NCI-H2227 (cell line): ENCODE data around the gene PGLYRP4.
A peak's percentile ranks its signal among the peaks of the same experiment; 100 is the strongest.
"Not testable (repeated sequence)": the region's sequence is repeated elsewhere in the genome, so short reads cannot be mapped to it uniquely, and the experiment has no call there.

Source experiments
- DNase-seq: peaks from one replicate; lab custom pipeline; 2025; ENCODE audit not compliant: unreplicated experiment; lab: John Stamatoyannopoulos, UW

Gene PGLYRP4

DNA sequence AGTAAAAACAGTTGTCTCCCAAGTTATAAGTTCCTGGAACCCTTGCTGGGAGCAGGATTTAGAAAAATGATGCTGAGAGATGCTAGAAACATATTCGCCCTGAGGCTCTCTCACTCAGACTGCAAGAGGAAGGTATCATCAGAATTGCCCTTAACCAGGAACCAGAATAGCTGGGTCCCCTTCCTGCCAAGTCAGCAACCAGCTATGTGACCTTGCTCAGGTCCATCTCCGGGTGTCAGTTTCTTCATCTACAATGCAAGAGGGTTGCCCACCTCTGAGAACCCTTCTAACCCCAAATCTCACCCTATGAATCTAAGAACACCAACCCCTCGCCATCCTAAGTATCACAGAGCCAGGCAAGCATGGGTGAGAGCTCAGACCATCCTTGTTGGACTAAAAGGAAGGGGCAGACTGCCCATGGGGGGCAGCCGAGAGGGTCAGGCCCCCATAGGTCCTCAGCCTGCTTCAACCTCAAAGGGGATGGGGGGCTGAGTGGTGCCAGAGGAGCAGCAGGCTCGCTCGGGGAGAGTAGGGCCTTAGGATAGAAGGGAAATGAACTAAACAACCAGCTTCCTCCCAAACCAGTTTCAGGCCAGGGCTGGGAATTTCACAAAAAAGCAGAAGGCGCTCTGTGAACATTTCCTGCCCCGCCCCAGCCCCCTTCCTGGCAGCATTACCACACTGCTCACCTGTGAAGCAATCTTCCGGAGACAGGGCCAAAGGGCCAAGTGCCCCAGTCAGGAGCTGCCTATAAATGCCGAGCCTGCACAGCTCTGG lies 8.6 kb upstream of the PGLYRP4 start:
- DNase-seq: no peak

DNA sequence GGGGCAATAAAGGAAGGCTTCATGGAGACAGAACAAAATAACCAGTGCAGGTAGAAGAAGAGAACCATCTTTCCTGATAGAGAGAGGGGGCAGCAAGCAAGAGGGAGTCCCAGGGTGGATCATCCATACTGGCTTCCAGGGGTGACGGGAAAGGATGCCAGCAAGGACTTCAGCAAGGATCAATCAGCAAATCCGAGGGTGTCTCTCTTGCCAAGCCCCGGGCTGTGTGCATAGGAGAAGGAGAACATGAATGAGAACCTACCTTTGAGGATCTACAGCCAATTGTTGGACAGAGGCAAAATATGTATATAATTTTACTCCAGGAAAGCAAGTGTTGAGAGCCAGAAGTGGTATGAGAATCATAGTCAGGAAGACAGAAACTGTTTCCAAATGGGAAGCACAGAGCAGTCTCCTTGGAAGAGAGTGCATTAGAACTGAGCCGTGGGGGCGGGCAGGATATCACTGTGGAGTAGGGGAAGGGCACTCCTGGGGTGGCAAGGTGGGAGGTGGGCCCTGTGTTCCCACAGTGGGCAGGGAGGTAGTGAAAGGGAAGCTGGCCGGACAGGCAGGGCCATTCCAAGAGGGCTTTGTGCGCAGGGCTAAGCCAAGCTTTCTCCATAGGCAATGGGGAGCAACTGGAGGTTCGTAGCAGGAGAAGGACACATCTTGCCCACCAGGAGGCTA lies 7.9 kb upstream of the PGLYRP4 start:
- no peak for DNase-seq

DNA sequence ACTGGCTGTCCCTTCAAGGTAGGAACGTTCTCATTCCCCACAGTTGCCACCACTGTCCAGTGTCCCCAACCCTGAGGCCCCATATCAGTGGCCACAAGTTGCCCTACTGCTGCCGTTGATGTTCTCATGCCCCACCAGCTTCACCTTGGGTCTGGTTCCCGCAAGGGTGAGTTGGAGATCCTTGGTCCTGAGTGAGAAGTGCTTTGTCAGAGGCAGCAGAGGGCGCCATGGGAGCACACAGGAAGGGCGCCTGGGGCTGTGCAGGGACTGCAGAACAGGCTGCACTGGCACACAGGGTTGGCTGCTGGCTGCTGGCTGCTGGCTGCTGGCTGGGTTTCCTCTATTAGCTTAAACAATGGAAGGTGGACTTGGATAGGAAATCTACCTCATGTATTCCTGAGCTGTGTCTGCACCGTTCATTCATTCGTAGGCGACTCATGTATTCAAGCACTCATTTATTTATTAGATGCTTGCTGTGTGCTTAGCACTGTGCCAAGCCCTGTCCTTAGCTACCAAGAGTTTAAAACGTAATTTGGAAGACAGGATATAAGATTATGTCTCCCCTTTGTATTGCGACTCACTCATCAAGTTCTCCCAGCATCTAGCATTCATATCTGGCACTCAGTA lies 6.9 kb upstream of the PGLYRP4 start:
- peak; percentile 27 for DNase-seq

DNA sequence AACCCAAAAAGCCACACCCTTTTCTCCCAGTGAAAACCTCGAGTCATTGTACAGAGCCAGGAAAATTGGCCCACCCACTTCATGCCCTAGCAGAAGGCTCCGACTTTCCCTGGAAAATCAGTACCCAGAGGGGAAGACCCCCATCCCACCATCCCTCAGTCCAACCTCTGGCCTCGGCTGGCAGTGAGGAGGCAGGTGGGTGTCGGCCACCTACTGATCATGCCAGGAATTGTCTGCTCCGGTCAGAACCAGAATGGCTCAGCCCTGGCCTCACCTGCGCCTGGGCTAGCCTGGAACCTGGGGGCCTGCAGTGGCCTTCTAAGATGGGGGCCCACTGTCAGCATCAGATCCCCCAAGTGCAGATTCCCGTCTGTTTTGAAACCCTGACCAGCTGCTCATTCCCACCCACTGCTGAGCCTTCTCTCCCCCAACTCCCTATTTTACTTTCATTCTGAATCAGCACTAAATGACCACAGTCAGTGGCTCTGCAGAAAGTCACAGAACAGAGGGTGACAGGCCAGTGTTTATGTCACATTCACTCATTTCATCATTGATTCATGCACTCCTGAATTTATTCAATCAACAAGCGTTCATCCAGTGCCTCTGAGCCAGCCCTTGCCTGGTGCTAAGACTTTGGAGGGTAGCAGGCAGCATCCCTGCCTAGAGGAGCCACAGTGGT lies 6.0 kb upstream of the PGLYRP4 start:
- DNase-seq: no peak

DNA sequence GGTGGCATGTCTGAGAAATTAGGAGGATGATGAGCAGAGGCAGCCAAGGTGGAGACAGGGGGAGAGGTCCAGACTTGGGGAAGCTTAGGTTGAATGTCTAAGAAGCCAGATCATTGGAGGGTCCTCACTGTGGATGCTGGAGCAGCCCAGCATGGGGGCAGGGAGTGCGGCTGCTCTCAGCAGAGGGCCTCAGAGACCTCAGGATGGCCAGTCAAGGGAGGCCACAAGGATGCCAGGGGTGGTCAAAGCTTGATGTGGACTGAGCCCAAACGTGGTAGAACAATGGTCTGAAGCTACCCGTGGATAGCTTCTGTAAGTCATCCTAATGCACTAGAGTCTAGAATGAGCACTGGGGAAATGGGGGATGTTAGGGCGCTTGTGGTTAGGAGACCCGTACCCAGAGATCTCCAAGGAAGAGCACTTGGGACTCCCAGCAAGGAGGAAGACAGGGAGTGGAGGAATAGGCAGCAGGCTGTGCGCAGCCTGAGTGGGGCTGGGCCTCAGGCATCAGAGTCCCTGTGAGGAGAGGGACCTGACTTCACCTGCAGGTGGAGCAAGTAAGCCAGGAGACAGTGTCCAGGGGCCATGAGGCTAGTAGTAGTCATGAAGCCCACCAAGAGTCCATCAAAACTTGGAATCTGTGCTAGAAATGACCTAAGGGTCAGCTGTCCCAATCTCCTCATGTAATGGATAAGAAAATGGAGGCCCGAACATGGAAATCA lies 4.7 kb upstream of the PGLYRP4 start:
- peak; percentile 29 for DNase-seq

DNA sequence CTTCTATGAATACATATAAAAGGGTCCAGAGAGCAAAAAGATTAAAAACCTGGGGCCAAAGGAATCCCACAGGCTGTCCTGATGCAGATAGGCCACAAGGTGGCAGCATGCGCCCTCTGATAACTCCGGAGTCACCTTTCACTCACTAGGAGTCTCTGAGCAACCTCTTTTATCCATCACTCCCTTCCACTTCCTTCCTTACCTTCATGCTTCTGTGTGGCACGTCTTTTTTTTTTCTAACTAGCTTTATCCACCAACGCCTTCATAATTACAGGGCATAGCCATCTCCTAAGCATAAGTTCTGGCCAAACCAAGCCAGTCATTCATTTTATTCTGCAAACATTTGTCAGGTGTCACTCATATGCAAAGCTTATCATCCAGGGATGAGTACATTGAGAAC lies 3.9 kb upstream of the PGLYRP4 start:
- peak; percentile 79 for DNase-seq

DNA sequence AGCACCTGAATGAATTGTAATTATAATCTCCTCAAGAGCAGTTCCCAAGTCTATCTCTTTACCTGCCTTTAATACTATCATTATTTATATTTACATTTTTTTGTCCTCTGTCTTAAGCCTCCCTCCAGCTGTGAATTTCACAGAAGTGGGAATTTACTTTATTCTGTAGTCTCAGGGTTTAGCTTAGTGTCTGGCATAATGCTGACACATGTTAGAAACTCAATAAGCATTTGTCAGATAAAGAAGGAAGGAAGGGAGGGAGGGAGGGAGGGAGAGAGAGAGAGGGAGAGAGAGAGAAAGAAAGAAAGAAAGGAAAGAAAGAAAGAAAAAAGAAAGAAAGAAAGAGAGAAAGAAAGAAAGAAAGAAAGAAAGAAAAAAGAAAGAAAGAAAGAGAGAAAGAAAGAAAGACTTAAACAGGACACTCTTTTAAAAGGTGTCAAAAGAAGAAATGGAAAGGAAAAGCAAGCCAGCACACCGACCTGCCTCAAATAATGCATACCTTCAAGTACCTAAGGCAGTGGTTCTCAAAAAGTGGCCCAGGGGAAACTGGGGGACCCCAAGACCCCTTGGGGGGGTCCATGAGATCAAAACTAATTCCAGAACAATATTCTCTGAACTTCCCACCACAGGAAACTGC lies 1.8 kb upstream of the PGLYRP4 start:
- no peak for DNase-seq

DNA sequence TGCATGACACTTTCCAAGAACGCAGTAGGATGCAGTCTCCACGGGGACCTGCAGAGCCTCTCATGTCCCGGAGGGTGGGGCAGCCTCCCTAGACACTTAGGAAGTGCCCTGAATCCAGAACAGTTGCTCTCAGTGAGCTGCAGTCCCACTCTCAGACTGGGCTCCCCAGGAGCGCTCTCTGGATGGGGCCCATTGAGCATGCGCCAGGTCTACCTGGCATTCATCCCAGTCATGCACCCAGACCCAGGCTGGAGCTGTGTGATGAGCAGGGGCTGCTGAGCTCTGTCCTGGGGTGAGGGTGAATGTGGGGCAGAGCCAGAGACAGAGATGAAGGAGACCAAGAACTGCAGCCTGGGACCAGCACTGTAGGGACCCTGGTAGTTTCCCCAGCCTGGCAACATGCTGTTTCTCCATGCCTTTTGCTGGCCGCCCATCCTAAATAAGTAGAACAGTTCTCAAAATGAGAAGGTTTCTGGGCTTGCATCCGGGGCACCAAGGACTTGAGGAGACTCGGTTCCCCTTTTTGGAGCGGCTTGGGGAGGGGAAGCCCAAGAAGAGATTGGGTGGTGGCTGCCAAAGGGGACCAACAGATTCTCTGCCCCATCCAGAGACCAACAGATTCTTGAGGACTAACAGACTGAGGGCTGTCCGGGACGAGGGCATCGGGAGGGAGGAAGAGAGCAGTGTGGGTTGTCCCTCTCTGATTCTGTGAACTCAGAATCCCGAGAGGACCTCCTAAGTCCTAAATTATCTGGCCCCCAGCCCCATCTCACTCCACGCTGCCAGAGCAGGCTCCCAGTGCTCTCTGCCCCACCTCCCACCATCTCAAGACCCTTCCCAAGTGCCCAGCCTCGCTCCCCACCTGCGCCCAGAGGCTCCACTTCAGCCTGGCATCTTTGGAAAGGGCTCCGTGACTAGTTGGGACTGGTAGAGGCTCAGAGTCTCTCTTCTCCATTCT lies 1.0 kb upstream of the PGLYRP4 start:
- DNase-seq: no peak

DNA sequence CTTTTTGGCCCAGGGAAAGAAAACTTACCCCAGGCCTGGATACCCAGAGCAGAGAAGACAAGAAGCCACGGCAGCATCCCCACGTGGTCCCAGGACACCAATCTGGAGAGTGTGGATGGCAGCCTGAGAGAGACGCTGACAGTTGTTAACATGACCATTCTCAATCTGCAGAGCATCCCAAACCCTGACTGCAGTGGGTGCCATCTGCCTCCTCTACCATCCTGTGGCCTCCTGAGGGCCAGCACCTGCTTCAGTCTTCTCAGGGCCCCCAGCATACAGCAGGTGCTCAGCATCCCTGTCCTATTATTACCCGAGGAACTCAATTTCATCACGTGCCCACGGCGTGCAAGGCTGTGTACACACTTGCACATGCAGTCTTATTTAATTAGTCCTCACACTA lies 785 bp downstream of the PGLYRP4 start:
- DNase-seq: no peak

DNA sequence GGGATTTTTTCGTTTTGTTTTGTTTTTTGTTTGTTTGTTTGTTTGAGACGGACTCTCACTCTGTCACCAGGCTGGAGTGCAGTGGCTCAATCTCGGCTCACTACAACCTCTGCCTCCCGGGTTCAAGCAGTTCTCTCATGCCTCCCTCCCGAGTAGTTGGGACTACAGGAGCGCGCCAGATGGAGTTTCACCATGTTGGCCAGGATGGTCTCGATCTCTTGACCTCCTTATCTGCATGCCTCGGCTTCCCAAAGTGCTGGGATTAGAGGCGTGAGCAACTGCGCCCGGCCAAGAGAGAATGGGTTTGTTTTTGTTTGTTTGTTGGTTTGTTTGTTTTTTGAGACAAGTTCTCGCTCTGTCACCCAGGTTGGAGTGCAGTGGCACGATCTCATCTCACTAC lies 1.6 kb downstream of the PGLYRP4 start:
- DNase-seq: not testable (repeated sequence)

DNA sequence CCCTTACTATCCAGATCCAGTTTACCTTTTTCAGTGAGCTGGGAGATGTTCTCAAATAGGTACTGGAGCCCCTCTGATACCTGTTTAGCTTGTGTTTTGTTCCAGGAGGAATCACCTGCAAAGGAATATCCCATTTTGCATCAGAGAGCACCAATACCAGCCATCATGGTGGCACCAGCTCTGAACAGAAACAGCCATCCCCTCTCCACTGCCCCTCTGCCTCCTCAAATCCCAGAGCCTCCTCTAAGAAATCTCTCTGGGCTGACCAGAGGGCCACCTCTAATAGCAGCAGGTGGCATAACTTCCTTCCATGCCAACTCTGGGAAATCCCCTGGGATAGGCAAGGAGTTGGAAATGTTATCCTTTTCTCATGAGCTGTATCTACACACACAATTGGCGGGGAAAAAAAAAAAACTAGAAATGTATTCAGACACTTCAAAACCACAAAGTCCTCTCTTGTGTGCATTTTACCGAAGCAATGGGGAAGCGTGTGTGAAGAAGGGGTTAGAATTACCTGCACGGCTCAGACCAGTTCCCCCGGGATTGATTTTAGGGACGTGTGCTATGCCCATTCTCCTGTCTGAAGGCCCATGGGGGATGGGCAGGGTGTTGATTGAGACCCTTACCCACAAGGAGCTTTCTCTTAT lies 2.4 kb downstream of the PGLYRP4 start:
- no peak for DNase-seq

DNA sequence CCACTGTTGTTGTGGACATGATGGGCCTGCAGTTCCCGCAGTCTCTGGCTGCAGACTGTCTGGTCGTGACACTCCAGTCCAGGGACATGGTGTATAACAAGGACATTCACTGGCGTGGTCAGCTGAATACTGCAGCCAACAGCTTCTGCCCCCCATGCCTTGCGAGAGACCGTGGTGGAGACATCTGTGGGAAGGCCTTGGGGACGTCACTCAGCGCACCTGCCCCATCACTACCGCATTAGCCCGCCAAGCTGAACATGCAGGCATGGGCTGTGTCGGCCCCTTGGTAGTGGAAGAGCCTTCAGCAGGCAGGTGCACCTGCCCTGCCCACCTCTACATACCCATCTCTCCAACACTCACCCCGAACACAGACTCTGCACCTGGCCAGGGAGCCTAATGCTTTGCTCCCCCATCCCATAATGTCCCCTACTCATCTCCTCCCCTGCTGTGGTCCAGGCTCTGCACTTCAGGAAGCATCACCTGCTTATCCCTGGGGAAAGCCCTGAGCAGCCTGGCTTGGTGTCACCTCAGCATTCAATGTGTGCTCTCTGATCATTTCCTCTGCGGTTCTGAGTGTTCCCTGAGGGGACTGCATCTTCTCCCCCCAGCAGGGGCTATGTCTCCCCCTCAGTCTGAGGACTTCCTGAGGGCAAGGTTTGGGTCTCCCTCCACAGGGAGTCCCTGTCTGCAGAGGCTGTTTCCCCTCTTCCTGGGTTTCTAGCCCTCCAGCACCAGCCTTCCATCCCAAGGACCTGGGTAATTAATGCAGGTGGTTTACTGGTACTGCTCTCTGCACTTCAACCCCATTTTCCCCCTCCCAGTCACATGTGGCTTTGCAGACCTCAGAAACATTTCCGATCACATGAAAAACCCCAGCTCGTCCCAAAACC lies 3.2 kb downstream of the PGLYRP4 start:
- no peak for DNase-seq

DNA sequence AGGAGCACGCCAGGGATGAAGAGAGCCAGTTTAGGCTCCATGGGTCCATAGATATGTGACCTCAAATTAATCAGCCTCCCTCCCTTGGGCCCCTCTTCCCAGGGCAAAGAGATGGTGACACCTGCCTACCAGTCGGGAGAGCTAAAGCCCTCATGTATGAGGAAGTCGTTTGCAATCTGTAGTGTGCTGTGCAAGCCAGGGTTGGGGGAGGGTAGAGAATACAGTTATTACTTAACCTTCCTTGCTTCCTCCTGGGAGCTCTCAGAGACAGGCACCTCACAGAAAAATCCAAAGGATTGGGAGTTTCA lies 4.0 kb downstream of the PGLYRP4 start:
- DNase-seq: no peak

DNA sequence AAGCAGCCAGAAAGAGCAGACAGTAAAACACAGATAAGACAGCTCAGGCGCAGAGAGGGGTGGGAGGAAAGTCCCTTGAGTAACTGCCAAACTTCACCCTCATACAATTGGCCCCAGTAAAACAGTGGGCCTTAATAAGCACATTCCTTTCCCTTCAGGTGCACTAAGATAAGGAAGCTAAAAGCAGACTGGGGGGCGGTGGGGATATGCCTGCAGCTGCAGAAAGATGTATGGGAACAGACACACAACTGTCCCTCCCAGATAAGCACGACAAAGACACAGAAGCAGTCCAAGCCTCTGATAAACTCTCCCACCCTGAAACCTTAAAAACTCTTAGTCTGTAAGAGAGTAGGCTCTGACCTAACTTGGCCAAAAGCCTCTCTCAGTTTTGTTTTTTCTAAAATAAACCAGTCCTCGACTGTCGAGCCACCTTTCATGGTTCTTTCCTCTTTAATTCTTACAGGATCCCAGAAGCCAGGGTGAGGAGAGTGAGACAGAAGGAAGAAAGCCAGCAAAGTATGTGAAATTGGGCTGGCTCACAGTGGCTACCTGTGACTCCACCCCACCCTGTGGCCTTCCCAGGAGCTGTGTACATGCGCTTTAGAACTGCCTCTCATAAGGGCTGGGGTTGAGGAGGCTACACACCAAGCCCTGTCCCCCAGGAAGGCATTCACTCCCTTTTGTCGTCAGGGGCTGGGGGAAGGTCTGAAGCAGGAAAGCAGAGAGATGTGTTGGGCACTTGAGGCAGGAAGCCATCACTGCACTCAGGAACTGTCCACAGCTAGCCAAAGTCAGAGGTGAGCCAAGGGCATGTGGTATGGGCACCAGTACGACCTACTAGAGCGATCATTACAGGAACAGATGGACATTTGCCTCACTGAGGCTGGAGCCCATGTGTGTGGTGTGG lies 4.6 kb downstream of the PGLYRP4 start:
- DNase-seq: no peak

DNA sequence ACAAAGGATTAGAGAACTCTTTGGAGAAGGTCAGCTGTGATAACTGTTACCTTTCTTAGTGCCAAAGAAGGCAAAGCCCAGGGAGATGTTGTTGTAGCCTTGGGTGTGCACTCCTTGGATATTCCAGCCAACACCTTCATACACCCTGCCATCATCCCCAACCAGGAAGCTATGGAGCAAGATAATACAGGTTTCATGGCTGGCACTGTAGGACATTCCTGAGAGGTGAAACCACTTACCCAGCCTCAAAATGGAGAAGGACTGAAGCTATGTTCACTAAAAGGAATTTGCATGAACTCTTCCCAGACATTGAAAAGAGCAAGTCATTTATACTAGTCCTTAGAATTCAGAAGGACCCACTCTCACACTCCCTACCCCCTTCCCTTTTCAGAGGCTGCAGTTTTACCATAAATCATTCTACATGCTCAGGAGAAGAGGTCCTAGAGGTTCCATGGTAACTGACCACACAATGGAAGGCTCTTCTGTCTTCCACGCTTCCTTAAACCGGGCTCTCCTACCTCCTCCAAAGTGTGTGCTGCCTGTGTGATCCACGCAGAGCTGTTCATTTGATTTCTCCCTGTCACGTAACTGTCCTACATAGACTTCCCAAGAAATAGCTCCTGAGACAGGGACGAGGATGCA lies 5.5 kb downstream of the PGLYRP4 start:
- DNase-seq: no peak

DNA sequence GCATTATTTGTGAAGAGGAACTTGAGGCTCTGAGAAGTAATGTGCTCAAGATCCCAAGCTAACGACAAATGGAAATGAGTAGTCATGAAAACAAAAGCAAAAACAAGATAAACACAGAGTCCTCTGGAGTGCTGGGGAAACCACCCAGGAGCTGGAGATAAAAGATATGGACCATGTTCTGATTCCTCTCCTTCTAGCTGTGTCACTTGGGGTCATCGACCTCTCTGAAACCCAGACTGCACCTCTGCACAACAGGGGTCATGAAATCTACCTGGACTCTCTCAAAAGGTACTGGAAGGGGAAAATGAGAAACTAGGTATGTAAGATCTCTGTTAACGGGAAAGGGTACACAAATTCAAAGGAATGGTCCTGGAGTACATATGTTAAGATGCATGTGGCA lies 6.5 kb downstream of the PGLYRP4 start:
- DNase-seq: no peak
